Neural crest cell (in vitro differentiated cells): ENCODE data around the gene MX2. TPM values are rescaled to one million over a fixed set of nuclear protein-coding genes. Genes with fewer than 3 reads are reported as not detected.

ENCODE experiments used
- DNase-seq: peaks from one replicate; pipeline ENCODE4 v3.0.0; 2021; ENCODE audit warnings: low read depth, mixed read lengths, low spot score
- H3K27ac Mint-ChIP-seq: one replicate; pipeline ENCODE4 v1.8.0; 2021; ENCODE audit warnings: mild to moderate bottlenecking, mixed read lengths; ENCODE audit not compliant: unreplicated experiment
- H3K27me3 Mint-ChIP-seq: 2 replicates; pipeline ENCODE4 v1.8.0; 2021; ENCODE audit warnings: low read depth, mild to moderate bottlenecking, mixed read lengths
- H3K36me3 Mint-ChIP-seq: 2 replicates; pipeline ENCODE4 v1.8.0; 2021; ENCODE audit warnings: low read depth, mild to moderate bottlenecking, mixed read lengths
- H3K4me1 Mint-ChIP-seq: 2 replicates; pipeline ENCODE4 v1.8.0; 2021; ENCODE audit warnings: mixed read lengths
- H3K4me3 Mint-ChIP-seq: one replicate; pipeline ENCODE4 v1.8.0; 2021; ENCODE audit warnings: mild to moderate bottlenecking, mixed read lengths
- H3K9me3 Mint-ChIP-seq: 2 replicates; pipeline ENCODE4 v1.8.0; 2021; ENCODE audit warnings: mixed read lengths
- CTCF ChIP-seq: fragments of 200-600 bp; sonication (generic); conservative IDR thresholded peaks from 2 replicates; pipeline ENCODE4 v1.5.0; 2021; ENCODE audit warnings: antibody characterized with exemption, mild to moderate bottlenecking
- total RNA-seq: library from RNA; stranded (reverse); gene quantifications from 2 replicates; pipeline ENCODE4 v1.2.1, GENCODE V29; 2021

MX2 gene
- total RNA-seq, 1 donor from 2014 or later: not detected

GRCh38 chr21:41363370-41364270 lies 1.8 kb downstream of the MX2 start:
- Mint-ChIP-seq H3K27me3 (peaks cover 3% of the 10 kb centered on the region), H3K9me3 (no peaks in the 10 kb centered on the region), H3K4me3 (no peak overlapping the region), H3K4me1 (peaks cover 7% of the 10 kb centered on the region), H3K36me3 (no peaks in the 10 kb centered on the region), H3K27ac (no peak overlapping the region)
- no peak for TF ChIP-seq CTCF
- no peak for DNase-seq

GRCh38 chr21:41364308-41364707 lies 2.5 kb downstream of the MX2 start:
- Mint-ChIP-seq H3K27ac (no peak overlapping the region), H3K4me1 (peaks cover 5% of the 10 kb centered on the region), H3K4me3 (no peak overlapping the region), H3K27me3 (peaks cover 3% of the 10 kb centered on the region), H3K36me3 (no peaks in the 10 kb centered on the region), H3K9me3 (no peaks in the 10 kb centered on the region)
- TF ChIP-seq CTCF: no peak
- DNase-seq: no peak

GRCh38 chr21:41365377-41366107 lies 3.7 kb downstream of the MX2 start:
- no peak overlapping the region for H3K27ac Mint-ChIP-seq

GRCh38 chr21:41366522-41367151 lies 4.8 kb downstream of the MX2 start:
- H3K4me3 Mint-ChIP-seq: no peak overlapping the region
- peaks cover 2% of the 10 kb centered on the region for H3K9me3 Mint-ChIP-seq
- no peaks in the 10 kb centered on the region for H3K36me3 Mint-ChIP-seq
- peaks cover 5% of the 10 kb centered on the region for H3K4me1 Mint-ChIP-seq
- DNase-seq: no peak
- no peak overlapping the region for H3K27ac Mint-ChIP-seq
- no peak for TF ChIP-seq CTCF
- H3K27me3 Mint-ChIP-seq: peaks cover 3% of the 10 kb centered on the region

More at GRCh38 chr21:41365377-41366107, 3.7 kb downstream of the MX2 start:
- Mint-ChIP-seq H3K36me3 (no peaks in the 10 kb centered on the region), H3K4me1 (peaks cover 5% of the 10 kb centered on the region), H3K9me3 (no peaks in the 10 kb centered on the region), H3K27me3 (peaks cover 3% of the 10 kb centered on the region), H3K4me3 (no peak overlapping the region)
- TF ChIP-seq CTCF: no peak
- no peak for DNase-seq

GRCh38 chr21:41367301-41367944 lies 5.6 kb downstream of the MX2 start:
- TF ChIP-seq CTCF: no peak
- peaks cover 3% of the 10 kb centered on the region for H3K27me3 Mint-ChIP-seq
- peaks cover 5% of the 10 kb centered on the region for H3K4me1 Mint-ChIP-seq
- peak overlapping the region; percentile 6 for H3K27ac Mint-ChIP-seq
- H3K4me3 Mint-ChIP-seq: no peak overlapping the region
- no peak for DNase-seq
- H3K9me3 Mint-ChIP-seq: peaks cover 2% of the 10 kb centered on the region
- no peaks in the 10 kb centered on the region for H3K36me3 Mint-ChIP-seq
